Breast epithelium (tissue), 3 donors: Measurements from ENCODE around the gene BARHL1.

ENCODE experiments used
- POLR2A ChIP-seq: fragments of 450-650 bp; IDR thresholded peaks from one replicate; pipeline ENCODE4 v1.6.1; 2016; ENCODE audit warnings: antibody characterized with exemption, mild to moderate bottlenecking, moderate library complexity
- POLR2AphosphoS5 ChIP-seq, 3 donors: sonication (generic); formaldehyde crosslinking; IDR thresholded peaks; one replicate each; pipeline ENCODE4 v1.6.1; 2017; ENCODE audit warnings: antibody characterized with exemption in 3 of 3
- TF ChIP-seq, protein P1 (sequence below), 3 donors: fragments of 450-650 bp; IDR thresholded peaks; one replicate each; pipeline ENCODE4 v1.5.1; 2016 to 2017; ENCODE audit warnings: antibody characterized with exemption in 3 of 3, mild to moderate bottlenecking in 3 of 3, moderate library complexity in 3 of 3

DNA sequence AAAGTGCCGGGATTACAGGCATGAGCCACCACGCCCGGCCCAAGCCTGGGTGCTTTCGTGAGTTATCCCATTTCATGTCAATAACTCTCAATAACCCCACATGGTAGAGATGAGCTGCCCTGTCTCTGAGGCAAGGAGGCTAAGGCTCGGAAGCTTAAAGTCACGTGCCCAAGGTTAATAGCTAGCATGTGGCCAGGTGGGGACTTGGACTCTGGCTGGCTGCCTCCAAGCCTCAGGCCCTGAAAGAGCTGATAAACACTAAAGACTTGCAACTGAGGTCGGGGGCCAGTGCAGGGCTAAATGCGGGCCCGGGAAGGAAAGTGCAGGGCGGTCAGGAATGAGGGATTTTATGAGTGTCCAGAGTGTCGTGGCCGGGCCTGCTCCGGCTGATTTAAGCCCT, 30.9 kb upstream of the BARHL1 start:
- TF ChIP-seq POLR2A = no peak
- TF ChIP-seq, protein P1, sequence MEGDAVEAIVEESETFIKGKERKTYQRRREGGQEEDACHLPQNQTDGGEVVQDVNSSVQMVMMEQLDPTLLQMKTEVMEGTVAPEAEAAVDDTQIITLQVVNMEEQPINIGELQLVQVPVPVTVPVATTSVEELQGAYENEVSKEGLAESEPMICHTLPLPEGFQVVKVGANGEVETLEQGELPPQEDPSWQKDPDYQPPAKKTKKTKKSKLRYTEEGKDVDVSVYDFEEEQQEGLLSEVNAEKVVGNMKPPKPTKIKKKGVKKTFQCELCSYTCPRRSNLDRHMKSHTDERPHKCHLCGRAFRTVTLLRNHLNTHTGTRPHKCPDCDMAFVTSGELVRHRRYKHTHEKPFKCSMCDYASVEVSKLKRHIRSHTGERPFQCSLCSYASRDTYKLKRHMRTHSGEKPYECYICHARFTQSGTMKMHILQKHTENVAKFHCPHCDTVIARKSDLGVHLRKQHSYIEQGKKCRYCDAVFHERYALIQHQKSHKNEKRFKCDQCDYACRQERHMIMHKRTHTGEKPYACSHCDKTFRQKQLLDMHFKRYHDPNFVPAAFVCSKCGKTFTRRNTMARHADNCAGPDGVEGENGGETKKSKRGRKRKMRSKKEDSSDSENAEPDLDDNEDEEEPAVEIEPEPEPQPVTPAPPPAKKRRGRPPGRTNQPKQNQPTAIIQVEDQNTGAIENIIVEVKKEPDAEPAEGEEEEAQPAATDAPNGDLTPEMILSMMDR (IDR thresholded peaks at IDR 0.05) = no peak
- no peak for TF ChIP-seq POLR2AphosphoS5 (IDR thresholded peaks at IDR 0.05)
